Measurements from ENCODE around the gene NCOA6. TPM values are rescaled to one million over a fixed set of nuclear protein-coding genes. Genes with fewer than 3 reads are reported as not detected.
"Not testable (repeated sequence)": the region's sequence is repeated elsewhere in the genome, so short reads cannot be mapped to it uniquely, and the experiment has no call there.

Gene NCOA6
- total RNA-seq, 1 donor from 2014 or later = 3.3 TPM

DNA sequence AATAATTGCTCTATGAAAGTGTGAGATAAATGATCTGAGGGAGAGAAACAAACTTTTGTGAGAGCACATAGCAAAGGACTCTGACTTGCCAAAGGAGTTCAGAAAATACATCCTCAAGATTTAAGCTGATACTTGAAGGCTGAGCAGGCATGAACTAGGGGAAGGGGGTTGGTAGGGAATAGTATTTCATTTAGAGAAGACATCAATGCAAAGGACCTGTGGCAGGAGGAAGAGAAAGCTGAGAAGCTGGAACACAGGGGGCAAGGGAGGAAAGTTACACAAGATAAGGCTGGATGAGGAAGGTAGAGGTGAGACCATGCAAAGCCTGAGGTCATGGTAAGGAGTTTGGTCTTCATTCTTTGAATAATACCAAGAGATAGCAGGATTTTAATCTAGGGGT is 50.6 kb downstream of the NCOA6 start:
- DNase-seq (ENCODE audit: low read depth in 2 of 2) = no peak

- no peak for DNase-seq (ENCODE audit: low read depth in 2 of 2)
These were observed 51.0 kb downstream of the NCOA6 start for GRCh38 chr20:34774449-34774848.

DNA sequence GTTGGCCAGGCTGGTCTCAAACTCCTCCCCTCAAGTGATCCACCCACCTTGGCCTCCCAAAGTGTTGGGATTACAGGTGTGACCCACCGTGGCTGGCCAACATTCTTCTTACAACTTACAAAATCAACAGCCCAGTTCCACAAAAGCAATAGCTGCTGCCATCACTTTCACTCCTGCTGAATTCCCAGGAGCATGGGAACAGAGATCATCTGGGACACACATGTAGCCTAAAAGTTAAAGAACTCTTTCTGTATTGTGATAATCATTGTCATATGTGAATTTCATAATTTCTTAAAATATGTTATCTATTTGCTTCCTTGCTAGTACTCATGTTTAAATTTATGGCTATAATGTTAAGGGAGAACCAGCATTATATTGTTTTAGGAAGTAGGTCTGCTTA is 51.7 kb downstream of the NCOA6 start:
- DNase-seq (ENCODE audit: low read depth in 2 of 2) = no peak

- no peak for DNase-seq (ENCODE audit: low read depth in 2 of 2)
These were observed 53.0 kb downstream of the NCOA6 start for GRCh38 chr20:34772437-34772836.

DNA sequence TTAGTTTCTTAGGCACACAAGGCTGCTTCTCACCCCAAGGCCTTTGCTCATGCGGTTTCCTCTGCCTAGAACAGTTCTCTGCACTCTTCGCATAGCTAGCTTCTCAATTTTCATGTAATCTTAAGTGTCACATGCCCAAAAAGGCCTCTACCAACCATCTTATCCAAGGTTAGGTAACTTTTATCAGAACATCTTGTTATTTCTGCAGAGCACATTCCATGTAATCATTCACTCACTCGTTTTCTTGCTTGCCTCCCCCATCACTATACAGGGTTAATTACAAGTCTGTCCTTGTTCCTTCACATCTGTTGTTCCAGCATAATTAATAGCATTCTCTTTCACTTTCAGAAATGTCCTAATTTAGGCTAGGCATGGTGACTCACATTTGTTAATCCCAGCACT is 53.8 kb downstream of the NCOA6 start:
- DNase-seq (ENCODE audit: low read depth in 2 of 2) = no peak

DNA sequence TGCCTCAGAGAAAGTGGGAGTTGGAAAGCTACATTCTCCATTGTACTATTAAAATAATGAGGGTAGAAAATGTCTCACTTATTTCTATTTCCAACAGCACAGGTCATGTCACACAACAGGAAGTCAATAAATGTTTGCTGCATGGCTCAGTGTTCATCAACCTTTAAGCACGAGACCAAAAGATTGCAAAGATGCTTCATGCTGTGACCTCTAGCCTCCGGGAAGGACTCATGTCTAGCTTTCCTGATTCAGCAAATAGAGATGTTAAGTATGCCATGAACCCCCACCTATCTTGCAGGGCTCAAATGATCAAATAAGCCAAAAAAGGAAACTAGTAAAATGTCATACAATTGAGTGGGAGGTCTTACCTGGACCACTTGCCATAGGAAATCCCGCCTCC is 57.4 kb downstream of the NCOA6 start:
- peak in 1 of 2 donors; percentile 34 for DNase-seq (ENCODE audit: low read depth in 2 of 2)

- no peak for DNase-seq (ENCODE audit: low read depth in 2 of 2)
These were observed 63.4 kb downstream of the NCOA6 start for GRCh38 chr20:34762031-34762555.

DNA sequence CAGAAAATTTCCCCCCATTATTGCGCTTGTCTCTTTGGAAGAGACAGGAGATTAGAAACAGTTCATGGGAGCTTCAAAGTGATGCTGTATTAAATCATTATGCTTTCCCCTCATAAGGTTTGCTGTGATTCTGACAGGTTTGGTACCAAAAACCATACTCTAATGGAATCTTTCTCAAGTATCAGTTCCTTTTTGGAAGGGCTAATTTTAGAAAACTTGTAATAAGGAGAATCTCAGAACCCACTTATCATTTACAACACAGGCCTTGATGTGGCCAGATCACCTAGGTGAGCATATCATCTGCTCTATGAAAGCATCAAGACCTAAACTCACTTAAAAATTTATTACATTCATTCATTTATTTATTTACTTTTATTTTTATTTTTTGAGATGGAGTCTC is 70.1 kb downstream of the NCOA6 start:
- no peak for DNase-seq (ENCODE audit: low read depth in 2 of 2)

DNA sequence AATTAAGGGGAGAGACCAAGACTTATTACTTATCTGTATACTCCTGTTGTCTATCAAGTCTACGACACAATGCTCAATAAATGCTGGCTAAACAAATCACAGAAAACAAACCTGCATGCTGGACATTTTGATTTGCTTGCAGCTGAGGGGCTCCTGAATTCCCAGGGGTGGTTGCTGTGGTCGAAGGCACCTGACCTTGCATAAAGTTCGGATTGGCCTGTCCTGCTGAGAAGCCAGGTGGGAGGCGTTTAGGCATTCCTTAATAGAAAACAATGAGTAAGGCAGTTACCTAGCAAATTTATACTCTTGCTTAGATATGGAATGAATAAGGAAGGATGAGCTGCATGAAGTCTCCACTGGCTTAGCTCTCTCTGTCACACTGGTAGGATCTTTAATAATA is 70.8 kb downstream of the NCOA6 start:
- no peak for DNase-seq (ENCODE audit: low read depth in 2 of 2)

GRCh38 chr20:34753706-34754461 is 71.6 kb downstream of the NCOA6 start:
- DNase-seq (ENCODE audit: low read depth in 2 of 2) = no peak

DNA sequence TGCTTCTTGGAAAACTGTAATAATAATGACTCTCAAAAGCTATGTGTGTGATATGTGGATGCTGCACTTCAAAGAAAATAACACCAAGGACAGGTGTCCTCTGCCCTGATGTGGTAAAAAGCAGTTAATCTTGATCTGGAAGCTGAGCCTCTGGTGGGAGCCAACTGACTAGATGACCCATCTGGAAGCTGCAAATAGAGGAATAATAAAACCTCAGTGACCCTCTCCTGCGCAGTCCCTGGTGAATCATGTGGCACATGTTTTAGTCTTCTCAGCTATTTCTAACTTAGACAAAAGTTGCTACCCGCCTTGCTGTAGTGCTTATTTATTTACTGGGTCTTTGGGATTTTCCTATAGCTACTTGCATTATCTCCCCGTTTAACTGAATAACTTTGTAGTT is 74.0 kb downstream of the NCOA6 start:
- DNase-seq (ENCODE audit: low read depth in 2 of 2) = no peak

DNA sequence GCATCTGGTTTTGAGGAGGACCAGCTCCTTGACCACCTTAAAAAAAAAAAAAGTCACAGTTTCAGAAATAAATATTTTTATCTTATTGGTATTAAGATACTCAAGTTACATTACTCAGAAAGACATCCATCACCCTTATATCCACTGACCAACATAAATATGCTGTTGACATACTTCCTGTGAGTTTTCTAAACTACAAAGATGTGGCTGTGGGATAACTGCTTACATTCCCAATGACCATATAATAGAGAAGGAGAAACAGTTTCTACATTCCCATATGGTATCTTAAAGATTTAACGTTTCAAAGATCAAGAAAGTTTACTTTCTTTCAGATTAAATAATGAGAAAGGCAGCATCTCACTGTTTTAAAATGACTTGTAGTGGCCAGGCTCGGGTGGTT is 75.0 kb downstream of the NCOA6 start:
- DNase-seq (ENCODE audit: low read depth in 2 of 2) = no peak

GRCh38 chr20:34748709-34749108 is 76.7 kb downstream of the NCOA6 start:
- no peak for DNase-seq (ENCODE audit: low read depth in 2 of 2)

GRCh38 chr20:34747479-34747878 is 78.0 kb downstream of the NCOA6 start:
- DNase-seq (ENCODE audit: low read depth in 2 of 2) = no peak

DNA sequence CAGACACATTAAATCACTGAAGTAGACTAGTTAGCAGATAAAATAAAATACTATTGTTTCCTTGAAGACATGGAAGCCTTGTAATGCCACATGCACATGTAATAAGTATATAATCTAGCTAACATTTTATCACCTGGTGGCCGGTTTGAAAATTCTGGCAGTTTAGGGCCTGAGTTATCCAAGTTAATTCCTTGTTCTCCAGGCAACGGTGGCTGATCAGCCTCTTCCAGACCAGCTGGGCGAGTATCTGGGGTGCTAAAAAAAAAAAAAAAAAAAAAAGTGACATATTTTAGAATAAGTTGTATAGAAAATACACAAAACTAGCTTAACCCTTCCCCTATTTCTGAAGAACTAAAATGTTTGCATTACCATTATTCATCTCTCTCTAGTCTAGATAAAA is 78.8 kb downstream of the NCOA6 start:
- no peak for DNase-seq (ENCODE audit: low read depth in 2 of 2)

DNA sequence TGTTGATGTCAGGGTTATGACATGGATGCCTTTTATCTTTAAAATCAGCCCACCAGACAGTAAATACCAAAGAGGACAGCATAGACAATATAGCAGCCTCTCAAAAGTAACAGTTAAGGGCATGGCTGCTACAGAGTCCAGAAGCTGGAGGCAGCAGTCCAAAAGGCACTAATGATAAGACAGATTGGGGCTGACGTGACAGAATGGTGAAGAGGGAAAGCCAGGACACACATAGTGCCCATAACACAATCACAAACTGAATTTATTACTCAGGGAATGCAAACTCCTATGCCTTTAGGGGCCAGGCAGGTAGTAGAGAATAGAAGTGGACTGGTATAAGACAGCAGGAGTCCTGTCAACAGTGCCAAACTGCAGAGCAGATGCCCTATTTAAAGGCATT is 80.6 kb downstream of the NCOA6 start:
- no peak for DNase-seq (ENCODE audit: low read depth in 2 of 2)

DNA sequence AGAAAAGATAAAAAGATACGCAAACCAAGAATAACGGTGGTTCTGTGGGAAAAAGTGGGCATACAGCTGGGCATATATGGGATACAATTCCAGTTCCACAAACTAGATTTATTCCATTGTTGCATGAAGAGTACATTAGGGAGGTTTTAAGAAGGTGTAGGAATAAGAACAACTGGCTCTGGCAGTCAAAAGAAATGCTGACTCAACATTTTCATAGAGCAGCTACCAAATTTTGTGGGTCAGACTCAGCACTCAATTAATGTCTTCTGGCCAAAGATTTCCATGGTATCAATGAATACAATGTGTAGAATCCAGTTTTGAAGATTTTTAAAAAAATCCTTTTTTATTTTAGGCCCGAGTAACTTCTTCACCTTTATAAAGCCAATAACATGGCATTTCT is 81.1 kb downstream of the NCOA6 start:
- DNase-seq (ENCODE audit: low read depth in 2 of 2) = no peak

GRCh38 chr20:34743039-34743438 is 82.4 kb downstream of the NCOA6 start:
- DNase-seq (ENCODE audit: low read depth in 2 of 2) = no peak

DNA sequence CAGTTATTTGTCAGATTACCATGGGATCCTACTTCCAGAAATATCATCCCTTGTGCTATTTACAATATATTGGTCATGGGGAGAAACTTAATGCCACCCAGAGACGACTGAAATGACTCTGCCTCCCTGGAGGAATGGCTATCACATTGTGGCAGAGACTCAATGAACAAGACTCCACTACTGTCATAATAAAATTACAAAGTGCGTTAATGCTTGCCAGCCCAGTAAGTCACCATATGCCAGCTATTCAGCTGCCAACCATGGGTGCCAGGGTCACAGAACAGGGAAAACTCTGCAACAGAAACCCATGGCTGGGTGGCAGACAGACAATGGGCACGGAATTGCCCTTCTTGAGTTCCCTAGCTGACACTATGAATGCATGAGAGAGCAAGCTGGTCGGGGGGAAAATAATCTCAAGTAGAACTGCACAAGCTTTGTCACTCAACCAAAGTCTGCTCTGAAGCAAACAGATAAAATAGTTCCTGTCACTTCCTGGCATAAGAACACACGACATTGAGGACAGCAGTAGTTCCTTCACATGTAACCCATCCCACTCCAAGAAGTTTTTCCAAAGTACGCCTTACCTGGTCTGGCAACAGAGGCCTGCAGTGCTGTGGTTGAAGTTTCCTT is 89.2 kb downstream of the NCOA6 start:
- DNase-seq (ENCODE audit: low read depth in 2 of 2) = no peak

GRCh38 chr20:34732523-34732922 is 92.9 kb downstream of the NCOA6 start:
- no peak for DNase-seq (ENCODE audit: low read depth in 2 of 2)

DNA sequence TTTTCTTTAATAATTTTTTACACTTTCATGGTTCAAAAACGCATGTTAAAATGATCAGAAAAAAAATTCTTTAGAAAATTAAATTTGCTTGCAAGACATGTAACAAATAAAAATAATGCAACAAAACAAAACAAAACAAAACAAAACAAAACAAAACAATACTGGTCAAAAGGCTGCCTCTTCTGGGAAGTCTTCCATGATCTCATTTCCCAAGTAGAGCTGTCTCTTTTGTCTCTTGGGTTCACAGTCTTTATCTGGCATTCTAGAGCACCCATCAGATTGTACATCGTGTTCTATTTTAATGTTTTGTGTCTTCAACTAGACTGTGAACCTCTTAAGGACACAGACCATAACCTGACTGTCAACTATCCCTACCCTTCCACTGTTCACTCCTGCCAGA is 96.0 kb downstream of the NCOA6 start:
- no peak for DNase-seq (ENCODE audit: low read depth in 2 of 2)

DNA sequence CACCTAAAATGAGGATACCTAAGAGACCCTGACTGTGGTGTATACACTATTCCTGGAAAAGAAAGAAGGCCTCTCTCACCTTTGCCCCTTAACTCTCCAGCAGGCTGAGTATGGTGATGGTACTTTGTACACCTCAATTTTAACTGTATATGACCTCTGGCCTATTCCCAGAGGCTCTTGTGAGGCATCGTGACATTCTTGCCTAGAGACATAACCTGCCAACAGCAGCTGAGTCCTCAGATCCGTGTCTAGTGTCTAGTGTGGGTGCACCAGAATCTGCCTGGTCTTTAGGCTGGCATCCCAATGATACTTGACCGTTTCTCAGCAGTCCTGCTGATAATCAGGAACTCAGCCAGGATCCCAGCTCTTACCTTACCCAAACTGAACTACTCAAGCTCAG is 101.3 kb downstream of the NCOA6 start:
- DNase-seq (ENCODE audit: low read depth in 2 of 2) = no peak

GRCh38 chr20:34722560-34722959 is 102.9 kb downstream of the NCOA6 start:
- DNase-seq (ENCODE audit: low read depth in 2 of 2) = not testable (repeated sequence)

Data from dermis microvascular lymphatic vessel endothelial cell (primary cell).